Islet precursor cell (in vitro differentiated cells): Measurements from ENCODE around the gene VPS18.

Experiments
- DNase-seq: peaks from one replicate; pipeline ENCODE4 v3.0.0-alpha.2; 2018

Gene VPS18

GRCh38 chr15:40902605-40903561, 8.6 kb downstream of the VPS18 start:
- DNase-seq, result no peak

DNA sequence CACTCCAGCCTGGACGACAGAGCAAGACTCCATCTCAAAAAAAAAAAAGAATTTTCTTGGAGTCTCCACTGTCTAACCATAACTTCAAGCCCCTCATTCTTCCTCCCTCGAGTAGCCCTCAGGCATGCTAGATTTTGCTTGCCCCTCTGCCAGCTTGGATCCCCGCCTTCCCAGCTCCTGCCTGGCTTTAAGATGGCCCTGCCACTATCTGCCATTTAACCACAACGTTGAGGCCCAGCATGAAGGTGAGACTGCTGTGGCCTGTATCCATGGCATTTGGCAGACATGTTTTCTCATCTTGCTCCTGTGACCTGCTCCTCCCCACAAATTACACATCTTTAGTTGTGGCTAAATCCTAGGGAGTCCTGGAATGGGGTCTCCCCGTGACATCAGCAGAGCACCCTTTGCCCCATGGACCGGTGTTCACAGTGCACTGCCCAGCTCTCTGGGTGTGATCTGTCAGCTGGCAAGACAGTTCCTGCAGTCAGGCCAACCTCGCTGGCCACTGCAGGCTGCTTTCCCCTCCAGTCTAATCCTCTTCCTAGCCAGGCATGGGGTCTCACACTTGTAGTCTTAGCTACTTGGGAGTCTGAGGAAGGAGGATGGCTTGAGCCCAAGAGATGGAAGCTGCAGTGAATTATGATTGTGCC, 10.4 kb downstream of the VPS18 start:
- DNase-seq, result no peak

GRCh38 chr15:40906091-40906990, 12.1 kb downstream of the VPS18 start:
- DNase-seq, result peak; percentile 95

- DNase-seq, result peak; percentile 49
Observed at GRCh38 chr15:40906991-40907802, 12.9 kb downstream of the VPS18 start.

GRCh38 chr15:40908095-40908494, 13.8 kb downstream of the VPS18 start:
- no peak for DNase-seq

DNA sequence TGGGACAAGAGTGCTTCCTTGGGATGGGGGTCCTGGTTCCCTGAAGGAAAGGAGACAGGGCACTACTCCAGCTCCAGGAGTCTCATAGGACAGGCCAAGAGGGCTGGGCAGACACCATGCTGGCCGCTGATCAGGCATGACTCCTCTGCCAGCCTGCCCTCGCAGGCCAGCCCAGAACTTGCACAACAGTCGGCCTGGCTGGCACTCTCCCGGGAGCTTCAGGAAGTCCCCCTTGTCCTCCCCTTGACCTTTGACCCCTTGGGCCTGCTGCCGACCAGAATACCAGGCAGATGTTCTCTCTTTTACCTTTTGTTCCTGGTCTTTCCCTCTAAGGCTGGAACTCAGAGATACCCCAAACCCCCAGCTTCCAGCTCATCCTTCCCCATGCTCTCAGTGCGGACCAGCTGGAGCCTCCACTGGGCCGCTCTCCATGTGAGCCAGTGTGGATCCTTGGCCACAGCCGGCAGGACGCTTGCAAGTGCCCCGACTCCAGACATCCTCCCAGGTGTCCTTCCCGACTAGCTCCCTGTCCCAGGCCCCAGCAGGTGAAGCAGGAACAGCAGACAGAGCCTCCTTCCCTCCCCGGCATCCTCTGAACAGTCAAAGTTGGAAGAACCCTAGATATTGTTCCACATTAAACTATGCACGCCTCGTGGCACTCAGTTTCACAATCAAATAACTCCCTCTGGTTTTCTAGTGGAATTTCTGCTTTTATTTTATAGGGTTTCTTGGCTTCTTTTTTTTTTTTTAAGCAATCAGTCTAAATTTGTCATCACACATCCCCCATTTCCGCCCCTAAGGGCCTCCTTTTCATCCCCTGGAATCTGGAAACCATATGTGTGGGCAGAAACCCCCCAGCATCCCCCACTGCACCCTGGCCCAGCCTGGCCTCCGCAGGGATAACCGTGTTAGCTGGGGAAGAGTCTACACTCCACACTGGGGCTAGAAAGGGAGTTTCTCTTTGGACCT, 15.7 kb downstream of the VPS18 start:
- DNase-seq, result no peak

GRCh38 chr15:40911141-40911540, 16.9 kb downstream of the VPS18 start:
- peak; percentile 92 for DNase-seq

GRCh38 chr15:40911693-40912092, 17.4 kb downstream of the VPS18 start:
- no peak for DNase-seq

- DNase-seq, result no peak
Observed at GRCh38 chr15:40912478-40912877, 18.2 kb downstream of the VPS18 start.

GRCh38 chr15:40914013-40914412, 19.8 kb downstream of the VPS18 start:
- no peak for DNase-seq

DNA sequence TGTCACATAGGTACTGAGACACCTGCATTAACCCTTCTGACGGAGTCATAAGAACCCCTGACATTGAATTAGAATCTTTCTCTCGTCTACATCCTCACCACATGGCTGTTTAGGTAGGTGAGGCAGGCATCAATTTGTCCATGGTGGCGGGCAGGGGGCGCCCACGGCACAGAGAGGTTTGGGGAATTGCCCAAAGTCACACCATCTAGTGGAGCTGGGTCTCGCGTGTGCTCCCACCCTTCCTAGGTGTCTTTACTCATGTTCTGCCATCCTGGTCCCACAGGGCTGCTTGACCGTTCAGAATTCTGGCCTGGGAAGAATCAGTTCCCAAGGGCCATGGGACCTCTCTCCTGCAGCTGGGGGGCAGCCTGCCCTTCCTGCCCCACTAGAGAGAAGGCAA, 20.2 kb downstream of the VPS18 start:
- DNase-seq, result no peak

- no peak for DNase-seq
Observed at GRCh38 chr15:40915116-40915661, 20.9 kb downstream of the VPS18 start.

DNA sequence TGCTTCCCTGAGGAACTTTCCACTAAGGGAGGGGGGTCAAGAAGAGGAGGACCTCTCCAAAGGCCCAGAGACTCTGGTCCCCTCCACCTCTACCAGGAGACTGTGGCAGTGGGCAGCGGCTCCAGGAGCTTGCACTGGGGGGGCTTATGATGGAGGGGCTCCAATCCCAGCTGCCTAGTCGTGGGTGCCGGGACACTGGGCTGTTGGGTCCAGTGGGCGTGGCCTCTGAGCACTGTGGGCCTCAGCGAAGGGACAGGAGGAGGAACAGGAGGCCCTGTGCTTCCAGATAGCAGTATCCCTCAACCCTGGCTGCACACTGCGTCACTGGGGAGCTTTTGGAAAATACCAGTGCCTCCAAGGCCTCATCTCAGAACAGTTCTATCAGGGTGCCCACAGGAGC, 21.4 kb downstream of the VPS18 start:
- DNase-seq, result no peak

DNA sequence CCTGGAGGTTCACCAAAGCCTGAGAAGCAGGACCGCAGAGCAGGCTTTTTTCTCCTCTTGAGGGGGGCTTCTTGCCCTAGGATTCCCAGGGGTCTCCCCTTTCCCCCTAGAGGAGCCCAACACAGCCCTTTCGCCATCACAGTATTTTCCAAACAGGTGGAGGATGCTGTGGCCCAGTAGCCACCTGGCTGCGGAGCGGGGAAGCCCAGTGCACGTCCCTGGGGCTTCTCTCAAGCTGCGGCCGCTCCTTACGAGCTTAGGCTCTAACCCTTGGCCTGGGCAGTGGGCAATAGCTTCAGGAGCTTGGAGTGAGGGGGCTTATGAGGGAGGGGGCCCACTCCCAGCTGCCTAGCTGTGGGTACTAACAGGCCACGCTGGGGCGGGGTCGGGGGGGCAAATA, 23.3 kb downstream of the VPS18 start:
- DNase-seq, result no peak

DNA sequence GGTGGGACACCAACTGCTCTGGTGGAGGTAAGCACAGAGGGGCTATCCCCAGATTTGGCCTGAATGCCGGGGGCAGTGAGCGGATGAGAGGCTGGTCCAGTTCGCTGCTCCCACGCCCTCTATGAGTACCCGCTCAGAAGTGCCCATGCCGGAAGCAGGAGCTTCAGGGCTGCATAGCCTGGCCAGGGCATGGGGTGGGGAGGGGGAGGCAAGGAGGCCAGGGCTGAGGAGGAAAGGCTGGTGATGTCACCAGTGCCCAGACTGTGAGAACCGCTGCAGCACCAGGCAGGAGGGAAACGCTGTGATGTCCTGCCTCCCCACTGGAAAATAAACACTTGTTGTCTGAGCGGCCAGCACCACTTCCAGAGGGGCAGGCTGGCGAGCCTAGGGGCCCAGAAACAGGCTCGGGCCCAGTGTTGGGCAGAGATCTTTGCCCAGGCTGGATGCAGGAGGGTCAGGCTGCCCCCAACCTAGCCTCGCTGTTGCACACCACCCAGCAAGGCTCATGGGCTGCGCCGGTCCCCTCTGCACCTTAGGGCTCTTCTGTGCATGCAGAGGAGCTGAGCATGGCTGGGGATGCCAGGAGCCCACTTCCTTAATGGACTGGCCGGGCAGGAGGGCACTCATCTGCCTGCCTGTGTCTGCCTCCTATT, 24.0 kb downstream of the VPS18 start:
- no peak for DNase-seq

GRCh38 chr15:40918799-40919392, 24.6 kb downstream of the VPS18 start:
- no peak for DNase-seq

GRCh38 chr15:40921949-40922607, 27.8 kb downstream of the VPS18 start:
- no peak for DNase-seq

GRCh38 chr15:40922608-40923005, 28.4 kb downstream of the VPS18 start:
- DNase-seq, result no peak

DNA sequence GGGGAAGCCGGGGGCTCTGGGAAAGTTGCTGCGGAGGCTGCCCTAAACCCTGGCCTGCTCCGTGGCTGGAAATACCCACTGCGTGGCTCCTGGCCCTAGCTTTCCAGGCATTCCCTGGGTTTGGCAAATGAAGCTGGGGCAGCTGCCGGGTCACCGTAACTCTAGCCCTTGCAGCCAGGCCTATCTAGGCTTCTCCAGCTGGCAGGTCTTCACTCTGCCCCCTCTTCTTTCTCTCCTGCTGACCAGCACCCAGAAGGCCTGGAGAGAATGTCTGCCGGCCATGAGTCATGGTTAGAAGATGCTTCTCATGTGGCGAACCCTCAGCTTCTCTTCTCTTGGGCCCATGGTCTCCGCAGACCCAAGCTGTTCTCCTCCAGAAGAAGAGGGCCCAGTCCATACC, 29.3 kb downstream of the VPS18 start:
- DNase-seq, result no peak
